Brain microvascular endothelial cell (primary cell): ENCODE results near the gene ITPR2.
"Not testable (repeated sequence)": the region's sequence is repeated elsewhere in the genome, so short reads cannot be mapped to it uniquely, and the experiment has no call there.

Source experiments
- DNase-seq: peaks from one replicate; pipeline ENCODE4 v3.0.0-alpha.2; 2020
- H3K27ac ChIP-seq: fragments of 250-450 bp; sonication (Bioruptor Pico); 2 replicates; pipeline ENCODE4 v1.5.1; 2020; ENCODE audit warnings: mild to moderate bottlenecking, moderate library complexity
- H3K27me3 ChIP-seq: fragments of 250-450 bp; sonication (Bioruptor Pico); replicated peaks from 2 replicates; pipeline ENCODE4 v1.5.1; 2020; ENCODE audit warnings: mild to moderate bottlenecking
- H3K36me3 ChIP-seq: fragments of 250-450 bp; sonication (Bioruptor Pico); replicated peaks from 2 replicates; pipeline ENCODE4 v1.5.1; 2020; ENCODE audit warnings: mild to moderate bottlenecking
- H3K4me3 ChIP-seq: 2 replicates; pipeline ENCODE4 v1.5.1; 2011; ENCODE audit warnings: low read depth, mild to moderate bottlenecking, control low read depth, low read length, moderate library complexity
- in situ Hi-C: cut with HindIII; loops from 2 replicates; pipeline ENCODE4 v1.10.0; 2017; ENCODE audit warnings: low sequenced_read_pairs, low pct_ligation_motif_present
- TF ChIP-seq, protein P1 (sequence below): IDR thresholded peaks from 2 replicates; pipeline ENCODE4 v1.5.1; 2011; ENCODE audit warnings: low read depth, mild to moderate bottlenecking, moderate library complexity, low read length, control low read depth, inconsistent platforms; ENCODE audit errors: missing control alignments

Gene ITPR2

DNA sequence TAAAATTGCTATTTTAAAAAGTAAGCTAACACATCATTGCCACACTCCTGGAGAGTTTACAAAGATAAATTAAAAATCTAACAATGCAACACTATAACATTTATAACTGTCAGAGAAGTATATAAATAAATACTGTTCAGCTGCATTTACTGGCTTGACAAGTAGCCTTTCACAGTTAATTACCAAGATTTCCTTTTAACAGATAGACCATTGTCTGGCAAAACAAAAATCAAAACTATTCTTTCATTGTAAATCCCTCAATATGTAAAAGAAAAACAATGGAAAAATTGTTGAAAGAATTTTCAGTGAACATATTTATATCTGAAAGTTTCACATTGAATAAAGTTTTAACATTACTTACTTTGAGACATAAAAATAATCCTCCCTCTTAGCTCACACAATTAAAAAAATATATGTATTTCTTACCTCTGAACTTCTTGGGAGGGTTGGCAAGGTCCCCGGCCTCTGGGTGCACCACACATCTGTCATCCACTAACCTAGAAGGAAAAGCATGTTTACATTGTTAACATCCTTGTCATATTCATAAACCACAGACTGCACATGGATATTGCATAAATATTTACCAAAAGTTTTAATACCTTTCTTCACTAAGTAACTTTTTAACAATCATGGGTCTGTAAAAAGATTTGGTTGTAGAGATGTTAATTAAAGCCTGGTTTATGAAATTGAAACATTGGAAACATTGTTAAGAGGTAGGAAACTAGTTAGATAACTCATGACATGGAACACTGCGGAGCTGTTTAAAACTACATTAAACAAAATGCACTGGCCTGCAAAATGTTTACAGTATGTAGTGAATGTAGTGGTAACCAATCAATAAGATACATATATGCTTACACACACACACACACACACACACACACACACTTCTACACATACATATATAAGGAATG lies 43.0 kb downstream of the ITPR2 start:
- TF ChIP-seq, protein P1, sequence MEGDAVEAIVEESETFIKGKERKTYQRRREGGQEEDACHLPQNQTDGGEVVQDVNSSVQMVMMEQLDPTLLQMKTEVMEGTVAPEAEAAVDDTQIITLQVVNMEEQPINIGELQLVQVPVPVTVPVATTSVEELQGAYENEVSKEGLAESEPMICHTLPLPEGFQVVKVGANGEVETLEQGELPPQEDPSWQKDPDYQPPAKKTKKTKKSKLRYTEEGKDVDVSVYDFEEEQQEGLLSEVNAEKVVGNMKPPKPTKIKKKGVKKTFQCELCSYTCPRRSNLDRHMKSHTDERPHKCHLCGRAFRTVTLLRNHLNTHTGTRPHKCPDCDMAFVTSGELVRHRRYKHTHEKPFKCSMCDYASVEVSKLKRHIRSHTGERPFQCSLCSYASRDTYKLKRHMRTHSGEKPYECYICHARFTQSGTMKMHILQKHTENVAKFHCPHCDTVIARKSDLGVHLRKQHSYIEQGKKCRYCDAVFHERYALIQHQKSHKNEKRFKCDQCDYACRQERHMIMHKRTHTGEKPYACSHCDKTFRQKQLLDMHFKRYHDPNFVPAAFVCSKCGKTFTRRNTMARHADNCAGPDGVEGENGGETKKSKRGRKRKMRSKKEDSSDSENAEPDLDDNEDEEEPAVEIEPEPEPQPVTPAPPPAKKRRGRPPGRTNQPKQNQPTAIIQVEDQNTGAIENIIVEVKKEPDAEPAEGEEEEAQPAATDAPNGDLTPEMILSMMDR, result no peak
- Histone ChIP-seq H3K36me3 (no peaks in the 10 kb centered on the region), H3K4me3 (no peak overlapping the region), H3K27ac (peak overlapping the region; percentile 24), H3K27me3 (no peaks in the 10 kb centered on the region)
- peak; percentile 66 for DNase-seq
- in situ Hi-C loops, result no loop called here

DNA sequence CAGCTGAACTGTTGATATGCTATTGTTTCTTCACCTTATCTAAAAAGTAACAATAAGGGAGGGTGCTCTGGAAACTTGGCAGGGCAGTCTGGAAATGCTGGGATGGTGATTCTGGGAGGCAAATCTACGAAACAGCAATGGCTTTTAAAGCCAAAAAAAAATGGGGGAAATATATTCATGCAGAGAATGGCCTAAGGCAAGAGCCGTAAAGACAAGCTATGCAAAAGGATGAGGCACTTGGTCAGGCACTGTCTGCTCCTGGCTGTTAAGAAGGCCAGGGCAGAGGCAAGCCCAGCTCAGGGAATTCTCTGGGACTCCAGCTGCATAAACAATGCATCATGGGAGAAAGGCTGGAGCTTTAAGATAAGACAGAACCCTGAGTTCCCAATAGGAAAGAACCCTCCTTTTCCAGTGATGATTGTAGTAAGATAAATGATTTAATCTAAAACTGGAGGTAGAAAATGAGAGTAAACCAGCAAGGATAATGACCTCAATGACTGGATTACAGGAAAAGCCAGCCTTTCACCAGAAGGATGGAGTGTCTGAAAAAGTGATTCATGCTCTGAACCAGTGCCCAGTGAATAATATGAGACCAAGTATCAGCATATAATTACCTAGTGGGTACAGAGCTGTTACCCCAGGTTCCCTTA lies 46.0 kb downstream of the ITPR2 start:
- peak overlapping the region; percentile 43 for H3K27ac ChIP-seq
- peak; percentile 71 for DNase-seq
- in situ Hi-C loops, result no loop called here

DNA sequence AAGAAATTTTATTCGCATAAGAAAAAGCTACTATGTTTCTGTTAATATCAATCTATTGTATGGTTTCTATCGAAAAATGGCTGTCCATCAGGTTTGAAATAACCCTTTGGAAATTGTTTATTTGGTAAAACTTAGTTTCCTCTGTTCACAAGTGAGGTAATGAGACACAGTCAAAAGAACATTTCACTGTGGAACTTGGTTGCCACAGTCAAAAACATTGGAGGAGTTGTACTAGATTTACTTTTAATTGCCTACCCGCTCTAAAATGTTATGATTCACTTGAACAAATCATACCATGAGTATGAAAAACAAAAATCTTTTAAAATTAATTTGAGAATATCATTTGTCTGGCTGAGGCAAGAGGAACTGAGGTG lies 46.5 kb downstream of the ITPR2 start:
- peak overlapping the region; percentile 43 for H3K27ac ChIP-seq
- TF ChIP-seq, protein P1, result no peak
- H3K36me3 ChIP-seq, result no peaks in the 10 kb centered on the region
- no peak for DNase-seq
- in situ Hi-C loops, result no loop called here
- no peaks in the 10 kb centered on the region for H3K27me3 ChIP-seq
- H3K4me3 ChIP-seq, result no peak overlapping the region

More for the DNA sequence above, 46.0 kb downstream of the ITPR2 start:
- H3K4me3 ChIP-seq, result no peak overlapping the region
- TF ChIP-seq, protein P1, result no peak
- no peaks in the 10 kb centered on the region for H3K27me3 ChIP-seq
- H3K36me3 ChIP-seq, result no peaks in the 10 kb centered on the region

DNA sequence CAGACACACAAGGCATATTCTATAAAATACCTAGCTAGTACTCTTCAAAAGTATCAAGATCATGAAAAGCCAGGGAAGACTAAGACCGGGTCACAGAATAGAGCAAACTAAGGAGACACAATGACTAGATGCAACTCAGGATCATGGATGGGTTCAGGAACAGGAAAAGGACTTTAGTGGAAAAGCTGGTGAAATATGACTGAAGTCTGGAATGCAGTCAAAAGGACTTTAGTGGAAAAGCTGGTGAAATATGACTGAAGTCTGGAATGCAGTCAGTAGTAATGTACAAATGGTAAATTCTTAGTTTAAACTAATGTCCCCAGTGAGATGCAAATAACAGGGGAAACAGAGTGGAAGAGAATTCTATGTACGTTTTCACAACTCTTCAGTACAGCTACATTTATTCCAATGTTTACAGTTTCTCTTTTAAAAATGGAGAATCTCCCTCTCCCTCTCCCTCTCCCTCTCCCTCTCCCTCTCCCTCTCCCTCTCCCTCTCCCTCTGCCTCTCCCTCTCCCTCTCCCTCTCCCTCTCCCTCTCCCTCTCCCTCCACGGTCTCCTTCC lies 49.1 kb downstream of the ITPR2 start:
- in situ Hi-C loops, DNase-seq, H3K36me3 ChIP-seq, H3K27ac ChIP-seq, H3K4me3 ChIP-seq, H3K27me3 ChIP-seq: not testable (repeated sequence)

DNA sequence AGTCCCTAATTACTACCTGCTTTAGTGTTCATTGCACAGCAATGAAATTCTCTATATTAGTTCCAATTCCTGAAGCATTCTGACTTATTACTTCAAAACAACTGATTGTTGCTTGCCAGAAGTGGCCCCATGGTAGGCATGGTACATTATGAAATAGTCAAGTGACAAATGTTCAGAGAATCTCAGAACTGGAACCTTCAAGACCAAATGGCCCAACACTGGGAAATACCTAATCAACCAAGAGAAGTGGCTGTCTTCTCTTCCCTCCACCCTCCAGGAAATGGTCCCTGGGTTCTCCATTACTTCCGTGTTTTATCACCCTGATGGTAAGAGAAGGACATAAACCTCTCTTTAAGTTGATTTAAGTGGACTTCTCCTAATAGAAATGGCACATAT lies 49.9 kb downstream of the ITPR2 start:
- DNase-seq, result no peak
- in situ Hi-C loops, result no loop called here
- Histone ChIP-seq H3K36me3 (no peaks in the 10 kb centered on the region), H3K4me3 (no peak overlapping the region), H3K27ac (no peak overlapping the region), H3K27me3 (no peaks in the 10 kb centered on the region)
- TF ChIP-seq, protein P1, result no peak
